NOMO-1 treated with DMSO at 0.1 percent for 48 hours (cell line): Measurements from ENCODE around the gene GOLGA8T.
"Not testable (repeated sequence)": the region's sequence is repeated elsewhere in the genome, so short reads cannot be mapped to it uniquely, and the experiment has no call there.

ENCODE experiments used
- DNase-seq: peaks from one replicate; lab custom pipeline; 2025; ENCODE audit not compliant: unreplicated experiment; lab: John Stamatoyannopoulos, UW

Gene GOLGA8T

GRCh38 chr15:30191143-30191542 is 56.3 kb downstream of the GOLGA8T start:
- DNase-seq = not testable (repeated sequence)

GRCh38 chr15:30191639-30192038 is 56.8 kb downstream of the GOLGA8T start:
- not testable (repeated sequence) for DNase-seq

- not testable (repeated sequence) for DNase-seq
Measured at GRCh38 chr15:30192119-30192745, 57.4 kb downstream of the GOLGA8T start.

GRCh38 chr15:30192892-30193291 is 58.0 kb downstream of the GOLGA8T start:
- not testable (repeated sequence) for DNase-seq
